Naive thymus-derived CD4-positive, alpha-beta T cell (primary cell): ENCODE measurements around the gene COQ10B. TPM values are rescaled to one million over a fixed set of nuclear protein-coding genes. Genes with fewer than 3 reads are reported as not detected.

Source experiments
- ATAC-seq: fragments of 150-1000 bp; cut with Tn5 transposase; 2 replicates; pipeline ENCODE4 v1.10.0; 2021; ENCODE audit warnings: mild to moderate bottlenecking, moderate library complexity
- CTCF ChIA-PET: fragments of 350-600 bp; sonication (Branson Sonifier 250); formaldehyde crosslinking; loops from one replicate; lab custom pipeline; 2021; ENCODE audit warnings: antibody characterized with exemption; lab: Charles Lee
- POLR2A ChIA-PET: fragments of 350-600 bp; sonication (Branson Sonifier 250); formaldehyde crosslinking; loops from one replicate; lab custom pipeline; 2021; ENCODE audit warnings: antibody characterized with exemption, inconsistent platforms; lab: Charles Lee
- DNase-seq, 9 donors: peaks; one replicate each; pipeline versions ENCODE4 v3.0.0 to v3.0.0-alpha.2; 2020 to 2022; ENCODE audit warnings: mixed read lengths in 1 of 9
- H3K27ac ChIP-seq: one replicate; pipeline ENCODE4 v1.7.0; 2013; ENCODE audit warnings: mild to moderate bottlenecking, low read depth, low read length, moderate library complexity
- H3K27me3 ChIP-seq, 2 donors: one replicate each; pipeline ENCODE4 v1.7.0; 2013; ENCODE audit warnings: low read length in 2 of 2, mild to moderate bottlenecking in 2 of 2, moderate library complexity in 2 of 2; ENCODE audit not compliant: control insufficient read depth in 2 of 2, insufficient read depth in 2 of 2
- H3K36me3 ChIP-seq, 3 experiments: 1 replicate in 2 of 3; 2 replicates in 1 of 3; pipeline ENCODE4 v1.7.0; 2013; ENCODE audit warnings: low read length in 3 of 3, mild to moderate bottlenecking in 3 of 3, moderate library complexity in 1 of 3; ENCODE audit not compliant: insufficient read depth in 3 of 3, control insufficient read depth in 2 of 3
- H3K4me1 ChIP-seq, 2 donors: one replicate each; pipeline ENCODE4 v1.7.0; 2013; ENCODE audit warnings: low read length in 2 of 2, mild to moderate bottlenecking in 2 of 2, moderate library complexity in 1 of 2; ENCODE audit not compliant: control insufficient read depth in 2 of 2, insufficient read depth in 2 of 2
- H3K4me3 ChIP-seq: 2 replicates; pipeline ENCODE4 v1.7.0; 2013; ENCODE audit warnings: mild to moderate bottlenecking, low read length
- H3K9me3 ChIP-seq, 3 experiments: 1 replicate in 2 of 3; 2 replicates in 1 of 3; pipeline ENCODE4 v1.7.0; 2013; ENCODE audit warnings: low read length in 3 of 3; ENCODE audit not compliant: control insufficient read depth in 2 of 3
- H3K27ac Mint-ChIP-seq, 9 donors: one replicate each; pipeline ENCODE4 v1.8.0; 2020 to 2022; ENCODE audit warnings: mixed read lengths in 9 of 9, mild to moderate bottlenecking in 8 of 9, moderate library complexity in 5 of 9, inconsistent platforms in 2 of 9
- H3K27me3 Mint-ChIP-seq, 5 donors: one replicate each; pipeline ENCODE4 v1.8.0; 2021 to 2022; ENCODE audit warnings: mixed read lengths in 5 of 5, mild to moderate bottlenecking in 1 of 5
- H3K36me3 Mint-ChIP-seq, 5 donors: one replicate each; pipeline ENCODE4 v1.8.0; 2020 to 2022; ENCODE audit warnings: mixed read lengths in 5 of 5, mild to moderate bottlenecking in 3 of 5, inconsistent platforms in 1 of 5
- H3K4me1 Mint-ChIP-seq, 7 donors: one replicate each; pipeline ENCODE4 v1.8.0; 2020 to 2022; ENCODE audit warnings: mixed read lengths in 7 of 7, mild to moderate bottlenecking in 3 of 7, inconsistent platforms in 1 of 7
- H3K4me3 Mint-ChIP-seq, 10 donors: one replicate each; pipeline ENCODE4 v1.8.0; 2020 to 2022; ENCODE audit warnings: mild to moderate bottlenecking in 10 of 10, mixed read lengths in 10 of 10, moderate library complexity in 6 of 10, inconsistent platforms in 2 of 10
- H3K9me3 Mint-ChIP-seq, 11 donors: one replicate each; pipeline ENCODE4 v1.8.0; 2020 to 2022; ENCODE audit warnings: mixed read lengths in 11 of 11, mild to moderate bottlenecking in 4 of 11, inconsistent platforms in 1 of 11, moderate library complexity in 1 of 11
- intact Hi-C, 2 donors: fragments of 100-400 bp; cut with micrococcal nuclease; formaldehyde crosslinking; loops; one replicate each; pipeline ENCODE4 v1.15.1; 2023
- polyA plus RNA-seq, 2 donors: library from polyadenylated mRNA; unstranded; fragments of 300-500 nt; fragmentation: Illumina TruSeq; gene quantifications; one replicate each; pipeline ENCODE4 v1.2.3, GENCODE V29; 2021
- total RNA-seq, 6 experiments: library from RNA in 5 of 6; stranded (reverse) in 5 of 6; gene quantifications; 1 replicate in 5 of 6; 2 replicates in 1 of 6; pipeline ENCODE4 v1.2.3 and lab custom pipeline; 2021 to 2026

COQ10B gene
- 10 to 100 TPM; 22.9 to 57.2 (median 30.5) TPM for total RNA-seq
- 10 to 100 TPM; 31.9 to 54.9 TPM for polyA plus RNA-seq
- 44.7 reads per million, percentile 69 among the genes with 10 or more reads in this experiment for total RNA-seq (lab: John Stamatoyannopoulos, UW)

DNA sequence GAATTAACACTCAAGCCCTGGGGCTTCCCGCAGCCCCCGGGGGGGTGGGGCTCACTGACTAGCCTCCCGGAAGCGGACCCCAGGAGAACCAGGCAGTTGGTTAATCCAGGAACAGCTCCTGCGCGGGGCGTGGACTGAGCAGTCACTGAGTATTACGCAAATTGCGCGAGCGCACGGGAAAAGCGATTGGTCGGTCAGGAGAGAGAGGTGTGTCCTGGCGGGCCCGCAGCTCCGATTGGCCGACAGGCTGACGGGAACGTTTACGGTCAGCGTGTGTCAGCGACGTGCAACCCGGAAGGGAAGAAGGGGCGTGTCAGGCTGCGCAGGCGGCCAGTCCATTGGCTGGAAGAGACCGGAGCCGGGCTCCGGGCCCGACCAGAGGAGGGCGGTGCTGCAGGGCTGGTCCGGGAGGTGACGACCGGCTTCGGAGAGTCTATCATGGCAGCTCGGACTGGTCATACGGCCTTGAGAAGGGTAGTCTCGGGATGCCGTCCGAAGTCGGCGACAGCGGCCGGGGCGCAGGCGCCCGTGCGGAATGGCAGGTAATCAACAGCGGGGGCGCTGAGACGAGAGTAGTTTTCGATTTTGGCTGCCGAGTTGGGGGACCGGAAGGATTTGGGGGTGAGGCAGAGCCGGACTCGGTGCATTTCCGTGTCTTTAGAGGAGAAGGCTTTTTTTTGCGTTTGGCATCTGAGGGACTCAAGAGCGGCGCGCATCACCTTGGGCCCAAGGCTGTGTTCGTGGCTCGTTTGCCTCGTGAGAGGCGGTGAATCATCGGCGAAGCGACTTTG, at the start of gene COQ10B:
COQ10B (plus strand) TSS at position 430 of the 791 bp plus-strand sequence; CDS start at position 439, 9 bp downstream.
- ATAC-seq (peak; percentile 92), DNase-seq (peak; percentile 87 to 99 (median 98))
- H3K27me3 ChIP-seq = no peaks in the 10 kb centered on the region
- peaks cover 0 to 2% (median 0%) of the 10 kb centered on the region in 5 donors for H3K27me3 Mint-ChIP-seq
- H3K27ac Mint-ChIP-seq = peak within 1 kb of the TSS; percentile 97 to 100 (median 100)
- peak within 1 kb of the TSS; percentile 92 for H3K4me3 ChIP-seq
- peak within 1 kb of the TSS; percentile 92 to 100 (median 99) for H3K4me3 Mint-ChIP-seq
- POLR2A ChIA-PET = interaction anchor here (0.6 to 7.8 kb wide), 19 partner anchors 11 to 1979 kb away, joined by 3 to 176 read pairs (median 4); partner anchors contain the start of genes HSPD1, HSPE1, MARS2 and MOB4
- H3K9me3 ChIP-seq = no peaks in the 10 kb centered on the region
- intact Hi-C loops = loop anchor here (1.0 to 5.0 kb wide), 9 partner anchors 18 to 814 kb away; partner anchors contain the start of genes CCDC150 (in 2 of the 2), HSPE1 (in 2 of the 2), MARS2 (in 2 of the 2) and SF3B1 (in 2 of the 2)
- H3K4me1 ChIP-seq = peaks cover 16% of the 10 kb centered on the region in 2 donors
- peaks cover 0 to 6% (median 0%) of the 10 kb centered on the region in 11 donors for H3K9me3 Mint-ChIP-seq
- H3K36me3 Mint-ChIP-seq = peaks cover 0 to 4% (median 0%) of the 10 kb centered on the region in 5 donors
- peak within 1 kb of the TSS; percentile 96 for H3K27ac ChIP-seq
- peaks cover 0 to 3% (median 0%) of the 10 kb centered on the region in 3 experiments for H3K36me3 ChIP-seq
- CTCF ChIA-PET = interaction anchor here (0.8 to 1.3 kb wide), 4 partner anchors 17 to 47 kb away, joined by 3 to 6 read pairs (median 4); partner anchors contain the start of genes HSPD1, HSPE1 and SF3B1
- H3K4me1 Mint-ChIP-seq = peaks cover 24 to 56% (median 47%) of the 10 kb centered on the region in 7 donors

DNA sequence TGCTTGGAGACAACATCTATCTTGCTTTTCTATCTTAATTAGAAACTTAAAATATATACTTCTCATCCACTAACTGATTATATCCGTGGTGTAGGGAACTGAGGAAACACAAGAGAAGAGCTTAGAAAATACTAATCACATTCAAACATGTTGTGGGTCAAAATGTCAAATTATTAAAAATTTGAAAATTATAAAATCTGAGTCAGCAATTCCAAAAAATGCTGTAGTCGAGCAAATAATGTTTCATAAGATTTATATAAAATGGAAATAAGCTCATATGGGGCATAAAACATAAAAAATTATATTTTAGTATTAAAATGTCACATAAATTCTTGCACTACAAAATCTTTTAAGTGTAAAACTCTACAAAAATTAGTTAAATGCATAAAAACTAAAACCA, 47.8 kb upstream of the COQ10B start:
- no peak overlapping the region for H3K4me3 Mint-ChIP-seq
- no peaks in the 10 kb centered on the region for H3K9me3 Mint-ChIP-seq
- no peak for ATAC-seq
- H3K4me3 ChIP-seq = no peak overlapping the region
- no peak for DNase-seq
- H3K36me3 ChIP-seq = peaks cover 63 to 91% (median 89%) of the 10 kb centered on the region in 3 experiments
- no peaks in the 10 kb centered on the region for H3K4me1 ChIP-seq
- POLR2A ChIA-PET = interaction anchor here (0.6 kb wide), 1 partner anchor 17 kb away, joined by 4 read pairs; no protein-coding TSS in a partner anchor
- CTCF ChIA-PET = no interaction called here
- H3K36me3 Mint-ChIP-seq = peaks cover 13 to 51% (median 36%) of the 10 kb centered on the region in 5 donors
- H3K9me3 ChIP-seq = no peaks in the 10 kb centered on the region
- peaks cover 0 to 5% (median 0%) of the 10 kb centered on the region in 7 donors for H3K4me1 Mint-ChIP-seq
- H3K27ac ChIP-seq = no peak overlapping the region
- no peaks in the 10 kb centered on the region for H3K27me3 ChIP-seq
- H3K27ac Mint-ChIP-seq = no peak overlapping the region
- intact Hi-C loops = loop anchor here in 1 of 2 donors (10.0 kb wide), 1 partner anchor 621 kb away; no protein-coding TSS in a partner anchor
- H3K27me3 Mint-ChIP-seq = no peaks in the 10 kb centered on the region

DNA sequence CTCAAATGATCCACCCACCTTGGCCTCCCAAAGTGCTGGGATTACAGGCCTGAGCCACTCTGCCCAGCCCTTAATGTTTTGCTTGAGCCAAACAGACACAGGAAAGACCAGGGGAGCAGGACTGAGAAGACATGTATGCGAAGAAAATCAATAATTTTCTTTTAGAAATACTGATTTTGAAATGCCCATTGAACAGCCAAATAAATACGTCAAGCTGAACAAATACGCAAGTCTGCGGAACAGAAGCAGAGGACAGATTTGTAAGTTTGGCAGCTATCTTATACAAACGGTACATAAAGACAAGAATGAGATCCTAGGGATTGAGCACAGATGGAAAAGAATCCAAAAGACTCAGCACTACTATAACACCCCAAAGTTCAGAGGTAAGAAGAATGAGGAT, 39.3 kb upstream of the COQ10B start:
- ChIA-PET CTCF (no interaction called here), POLR2A (no interaction called here)
- no peak for DNase-seq
- Mint-ChIP-seq H3K4me3 (no peak overlapping the region), H3K27ac (peak overlapping the region in 2 of 9 donors; percentile 30 to 47), H3K27me3 (no peaks in the 10 kb centered on the region), H3K9me3 (no peaks in the 10 kb centered on the region), H3K4me1 (peaks cover 0 to 12% (median 7%) of the 10 kb centered on the region in 7 donors), H3K36me3 (peaks cover 16 to 44% (median 36%) of the 10 kb centered on the region in 5 donors)
- no peaks in the 10 kb centered on the region for H3K27me3 ChIP-seq
- H3K27ac ChIP-seq = no peak overlapping the region
- H3K4me1 ChIP-seq = no peaks in the 10 kb centered on the region
- intact Hi-C loops = loop anchor here in 1 of 2 donors (10.0 kb wide), 1 partner anchor 639 kb away; no protein-coding TSS in a partner anchor
- H3K9me3 ChIP-seq = no peaks in the 10 kb centered on the region
- peaks cover 39 to 90% (median 55%) of the 10 kb centered on the region in 3 experiments for H3K36me3 ChIP-seq
- no peak overlapping the region for H3K4me3 ChIP-seq
- no peak for ATAC-seq

DNA sequence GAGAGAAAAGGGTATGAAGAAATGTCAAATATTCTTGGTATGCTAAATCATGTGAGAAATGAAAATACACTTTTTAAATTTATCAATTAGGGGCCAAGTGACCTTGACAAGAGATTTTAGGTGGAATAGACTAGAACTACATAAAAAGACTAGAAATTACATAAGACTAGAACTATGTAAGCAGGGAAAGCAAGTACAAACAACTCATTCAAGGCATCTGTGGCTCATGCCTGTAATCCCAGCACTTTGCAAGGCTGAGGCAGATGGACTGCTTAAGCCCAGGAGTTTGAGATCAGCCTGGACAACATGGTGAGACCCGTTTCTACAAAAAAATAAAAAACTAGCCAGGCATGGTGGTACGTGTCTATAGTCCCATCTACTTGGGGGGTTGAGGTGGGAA, 38.8 kb upstream of the COQ10B start:
- no peak overlapping the region for H3K4me3 ChIP-seq
- Mint-ChIP-seq H3K4me3 (no peak overlapping the region), H3K27me3 (no peaks in the 10 kb centered on the region), H3K27ac (peak overlapping the region in 2 of 9 donors; percentile 47 to 50), H3K9me3 (no peaks in the 10 kb centered on the region), H3K36me3 (peaks cover 16 to 42% (median 34%) of the 10 kb centered on the region in 5 donors), H3K4me1 (peaks cover 2 to 12% (median 7%) of the 10 kb centered on the region in 7 donors)
- H3K27me3 ChIP-seq = no peaks in the 10 kb centered on the region
- peaks cover 35 to 89% (median 54%) of the 10 kb centered on the region in 3 experiments for H3K36me3 ChIP-seq
- H3K9me3 ChIP-seq = no peaks in the 10 kb centered on the region
- ChIA-PET CTCF (no interaction called here), POLR2A (no interaction called here)
- no peak overlapping the region for H3K27ac ChIP-seq
- ATAC-seq = no peak
- intact Hi-C loops = loop anchor here in 1 of 2 donors (10.0 kb wide), 1 partner anchor 640 kb away; no protein-coding TSS in a partner anchor
- DNase-seq = no peak
- no peaks in the 10 kb centered on the region for H3K4me1 ChIP-seq

DNA sequence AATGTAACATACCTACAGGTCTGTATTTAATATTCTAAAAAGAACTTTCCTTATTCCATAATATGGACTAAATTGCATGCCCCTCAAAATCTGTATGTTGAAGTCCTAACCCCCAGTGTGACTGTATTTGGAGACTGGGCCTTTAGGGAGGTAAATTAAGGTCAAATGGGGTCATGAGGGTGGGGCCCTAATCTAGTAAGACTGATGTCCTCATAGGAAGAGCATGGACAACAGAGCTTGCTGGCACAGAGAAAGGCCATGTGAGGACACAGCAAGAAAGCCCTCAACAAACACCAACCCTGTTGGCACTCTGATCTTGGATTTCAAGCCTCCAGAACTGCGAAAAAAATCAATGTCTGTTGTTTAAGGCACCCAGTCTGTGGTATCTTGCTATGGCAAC, 37.1 kb upstream of the COQ10B start:
- intact Hi-C loops = loop anchor here in 1 of 2 donors (5.0 to 10.0 kb wide), 3 partner anchors 81 to 641 kb away; partner anchors contain the start of gene HSPD1
- CTCF ChIA-PET = interaction anchor here (0.6 kb wide), 1 partner anchor 18 kb away, joined by 3 read pairs; the partner anchor contains the start of gene SF3B1

DNA sequence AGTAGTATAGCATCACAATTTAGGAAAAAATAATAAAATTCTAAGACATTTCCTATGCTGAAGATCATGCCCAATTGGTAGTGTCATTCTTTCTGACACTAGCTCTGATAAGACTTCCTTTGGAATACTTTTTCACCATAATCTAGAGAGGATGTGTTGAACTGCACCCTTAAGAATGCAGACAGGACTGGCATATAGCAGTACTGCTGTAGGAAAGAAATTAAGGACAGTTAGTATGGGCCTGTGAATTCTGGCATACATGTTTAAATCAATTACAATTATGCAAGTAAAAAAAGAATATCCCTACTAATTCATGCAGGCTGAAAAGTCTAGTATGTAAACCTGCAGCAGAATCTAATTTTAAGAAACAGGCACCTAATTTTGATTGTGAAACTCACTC, 33.9 kb upstream of the COQ10B start:
- Histone ChIP-seq H3K4me1 (peaks cover 7 to 10% of the 10 kb centered on the region in 2 donors), H3K9me3 (no peaks in the 10 kb centered on the region), H3K27ac (peak overlapping the region; percentile 35), H3K27me3 (no peaks in the 10 kb centered on the region), H3K4me3 (no peak overlapping the region), H3K36me3 (peaks cover 27 to 87% (median 53%) of the 10 kb centered on the region in 3 experiments)
- ATAC-seq (no peak), DNase-seq (no peak)
- ChIA-PET POLR2A (interaction anchor here (0.5 to 1.4 kb wide), 2 partner anchors 15 to 65 kb away, joined by 5 read pairs; partner anchors contain the start of gene SF3B1), CTCF (no interaction called here)
- no peaks in the 10 kb centered on the region for H3K9me3 Mint-ChIP-seq
- no peak overlapping the region for H3K4me3 Mint-ChIP-seq
- intact Hi-C loops = loop anchor here in 1 of 2 donors (5.0 to 10.0 kb wide), 3 partner anchors 78 to 645 kb away; partner anchors contain the start of gene HSPD1
- H3K27me3 Mint-ChIP-seq = no peaks in the 10 kb centered on the region
- H3K36me3 Mint-ChIP-seq = peaks cover 9 to 36% (median 26%) of the 10 kb centered on the region in 5 donors
- peaks cover 20 to 45% (median 32%) of the 10 kb centered on the region in 7 donors for H3K4me1 Mint-ChIP-seq
- peak overlapping the region in 1 of 9 donors; percentile 10 for H3K27ac Mint-ChIP-seq

More for the DNA sequence above, 37.1 kb upstream of the COQ10B start:
- peak overlapping the region in 2 of 9 donors; percentile 17 to 59 for H3K27ac Mint-ChIP-seq
- no peak overlapping the region for H3K4me3 ChIP-seq
- no peak overlapping the region for H3K4me3 Mint-ChIP-seq
- H3K27me3 ChIP-seq = no peaks in the 10 kb centered on the region
- no peak for DNase-seq
- peaks cover 0 to 4% of the 10 kb centered on the region in 2 donors for H3K4me1 ChIP-seq
- no peaks in the 10 kb centered on the region for H3K9me3 Mint-ChIP-seq
- no peaks in the 10 kb centered on the region for H3K27me3 Mint-ChIP-seq
- POLR2A ChIA-PET = interaction anchor here (0.9 kb wide), 1 partner anchor 13 kb away, joined by 3 read pairs; no protein-coding TSS in a partner anchor
- H3K9me3 ChIP-seq = no peaks in the 10 kb centered on the region
- no peak for ATAC-seq
- peaks cover 13 to 36% (median 27%) of the 10 kb centered on the region in 5 donors for H3K36me3 Mint-ChIP-seq
- H3K27ac ChIP-seq = no peak overlapping the region
- peaks cover 25 to 90% (median 54%) of the 10 kb centered on the region in 3 experiments for H3K36me3 ChIP-seq
- H3K4me1 Mint-ChIP-seq = peaks cover 9 to 26% (median 15%) of the 10 kb centered on the region in 7 donors
